Activated CD4-positive, alpha-beta T cell treated with anti-CD3 and anti-CD28 coated beads for 24 hours (primary cell): Measurements from ENCODE around the gene CACNA1C.

Source experiments
- DNase-seq, 2 donors: peaks; one replicate each; pipeline ENCODE4 v3.0.0-alpha.2; 2020; ENCODE audit warnings: low read depth in 2 of 2

CACNA1C gene

GRCh38 chr12:2322554-2323120 lies 269.9 kb downstream of the CACNA1C start:
- no peak for DNase-seq

DNA sequence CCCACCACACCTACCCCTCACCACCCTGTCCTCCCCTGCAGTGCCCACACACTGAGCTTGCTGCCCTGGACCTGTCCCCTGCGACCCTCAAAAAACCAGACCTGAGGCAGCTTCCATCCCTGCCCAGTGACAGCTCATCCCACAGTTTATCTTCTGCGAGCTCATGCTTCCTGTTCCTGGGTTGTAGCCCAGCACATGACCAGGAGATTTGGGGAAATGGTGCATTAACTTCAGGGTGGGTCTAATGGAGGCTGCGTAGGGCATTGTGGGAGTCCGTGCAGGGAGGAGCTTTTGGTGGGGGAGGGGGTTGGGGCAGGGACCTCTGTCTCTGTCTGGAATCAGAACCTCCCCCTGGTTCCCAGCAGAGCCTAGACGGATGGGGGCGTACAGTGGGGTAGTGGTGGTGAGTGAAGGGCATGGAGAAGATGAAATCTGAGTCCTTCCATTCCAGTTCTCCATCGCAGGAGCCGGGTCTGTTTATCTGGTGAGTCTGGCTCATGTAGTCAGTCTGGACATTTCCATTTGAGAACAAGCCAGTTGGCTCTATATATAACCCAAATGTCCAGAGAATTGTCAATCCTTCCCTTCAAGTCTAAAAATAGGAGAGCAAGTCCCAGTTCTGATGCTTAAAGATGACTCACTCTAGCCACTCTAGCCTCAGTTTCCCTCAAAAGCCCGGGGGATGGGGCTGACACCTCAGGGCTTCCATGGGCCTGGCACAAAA lies 270.9 kb downstream of the CACNA1C start:
- DNase-seq = no peak

DNA sequence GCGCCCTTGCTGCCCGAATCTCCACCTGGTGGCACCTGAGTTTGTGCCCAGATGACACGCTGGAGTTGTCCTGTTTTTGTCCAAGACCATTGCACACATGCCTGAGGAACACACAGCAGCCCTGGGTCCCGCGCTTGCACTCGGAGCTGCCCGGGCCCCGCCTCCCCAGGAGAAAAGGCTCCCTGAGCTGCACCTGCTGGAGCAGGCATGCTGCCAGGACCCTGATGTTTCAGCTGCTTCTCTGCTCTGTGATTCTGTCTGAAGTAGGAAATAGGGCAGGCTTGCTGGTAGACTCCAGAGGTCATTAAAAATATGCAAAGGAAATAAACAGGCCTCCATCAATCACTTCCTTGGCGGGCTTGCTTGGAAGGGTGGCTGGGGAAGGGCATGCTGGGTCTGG lies 271.6 kb downstream of the CACNA1C start:
- no peak for DNase-seq

GRCh38 chr12:2325519-2325918 lies 272.7 kb downstream of the CACNA1C start:
- no peak for DNase-seq

DNA sequence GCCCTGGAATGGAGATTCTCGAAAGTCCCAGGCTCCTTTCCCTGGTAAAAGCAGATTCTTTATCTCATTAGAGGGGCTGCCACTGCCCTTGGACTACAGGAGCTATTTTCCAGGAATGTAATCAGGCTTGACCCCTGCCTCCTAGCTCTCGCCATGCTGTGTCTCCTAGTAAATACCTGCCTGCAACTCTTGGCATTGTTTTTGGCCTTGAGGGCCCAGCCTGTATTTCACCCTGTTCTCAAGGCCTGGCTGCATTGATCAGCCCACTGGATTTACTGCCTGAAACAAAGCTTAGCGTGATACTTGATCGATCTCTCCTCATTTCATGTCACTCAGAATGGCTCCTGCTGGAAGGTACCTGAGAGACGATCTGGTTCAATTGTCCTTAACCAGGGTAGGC lies 273.7 kb downstream of the CACNA1C start:
- DNase-seq = no peak

- no peak for DNase-seq
Measured at GRCh38 chr12:2328661-2329060, 275.9 kb downstream of the CACNA1C start.

GRCh38 chr12:2329661-2330210 lies 276.9 kb downstream of the CACNA1C start:
- no peak for DNase-seq

DNA sequence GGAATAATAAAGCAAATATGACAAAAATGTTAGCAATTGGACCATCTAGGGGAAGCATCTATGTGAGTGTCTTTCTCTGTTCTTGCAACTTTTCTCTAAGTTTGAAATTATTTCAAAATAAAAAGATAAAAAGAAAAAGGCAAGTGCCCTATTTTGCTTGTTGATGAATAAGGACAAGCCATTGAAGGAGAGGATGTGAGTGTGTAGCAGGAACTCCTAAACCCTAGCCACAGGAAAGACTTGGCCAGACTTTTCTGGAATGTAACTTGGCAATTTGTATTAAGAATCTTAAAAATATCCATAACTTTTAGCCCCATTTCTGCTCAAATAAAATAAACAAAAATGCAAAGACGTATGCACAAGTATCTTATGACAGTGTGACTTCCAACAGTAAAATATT lies 279.4 kb downstream of the CACNA1C start:
- no peak for DNase-seq

DNA sequence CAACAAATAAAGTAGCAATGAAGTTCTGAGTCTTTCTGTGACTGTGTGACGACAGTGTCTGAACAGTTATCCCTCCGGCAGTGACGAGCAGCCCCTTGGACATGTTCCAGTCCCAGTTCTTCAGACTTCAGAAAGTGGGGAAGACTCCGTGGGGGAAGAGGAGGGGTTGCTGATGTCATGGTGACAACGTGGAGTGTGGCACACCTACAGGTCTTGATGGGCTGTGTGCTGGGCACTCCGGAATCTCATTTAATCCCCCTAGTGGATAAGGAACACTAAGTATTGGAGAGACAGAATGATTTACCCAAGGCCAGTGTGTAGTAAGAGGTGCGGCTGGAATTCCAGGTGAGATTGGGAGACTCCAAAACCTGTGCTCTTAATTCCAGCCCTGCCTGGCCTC lies 280.2 kb downstream of the CACNA1C start:
- DNase-seq = no peak

GRCh38 chr12:2333491-2334195 lies 280.9 kb downstream of the CACNA1C start:
- DNase-seq = no peak

- DNase-seq = no peak
Measured at GRCh38 chr12:2334271-2334670, 281.5 kb downstream of the CACNA1C start.

- DNase-seq = no peak
Measured at GRCh38 chr12:2334689-2335088, 281.9 kb downstream of the CACNA1C start.

DNA sequence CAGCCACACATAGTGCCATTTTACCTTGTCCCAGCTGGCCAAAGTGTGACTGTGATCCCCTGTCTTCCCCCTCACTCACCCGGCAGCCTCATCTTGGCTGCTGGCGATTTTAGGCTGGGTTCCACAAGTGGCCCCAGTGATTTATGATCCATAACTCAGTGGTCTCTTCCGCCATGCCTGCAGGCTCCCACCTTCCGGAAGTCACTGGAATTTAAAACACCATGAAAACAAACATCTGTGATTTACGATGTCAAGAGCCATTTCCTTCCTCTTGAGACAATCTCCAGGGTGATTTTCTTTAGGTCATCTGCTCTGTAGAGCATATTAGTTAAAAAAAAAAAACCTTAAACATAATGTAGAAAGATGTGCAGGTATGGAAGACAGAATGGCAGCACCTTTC lies 282.3 kb downstream of the CACNA1C start:
- DNase-seq = no peak

DNA sequence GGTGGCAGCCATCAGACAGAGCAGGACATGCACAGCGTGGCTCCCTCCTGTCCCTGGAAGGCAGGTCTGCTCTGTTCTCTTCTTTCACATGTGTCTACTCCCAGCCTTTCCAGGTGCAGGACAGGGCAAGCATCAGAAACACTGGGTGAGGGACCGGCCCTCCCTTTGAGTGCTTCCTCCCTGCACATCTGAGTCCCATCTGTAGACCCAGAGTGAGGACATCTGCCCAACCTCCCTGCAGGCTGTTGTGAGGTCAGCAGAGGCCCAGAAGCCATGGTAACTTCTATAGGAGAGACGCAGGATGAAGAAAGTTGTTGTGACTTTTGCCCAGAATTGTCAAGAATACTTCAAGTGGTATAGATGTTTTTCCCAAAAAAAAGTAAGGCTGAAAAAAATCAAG lies 282.7 kb downstream of the CACNA1C start:
- no peak for DNase-seq

- DNase-seq = no peak
Measured at GRCh38 chr12:2335916-2336315, 283.1 kb downstream of the CACNA1C start.

DNA sequence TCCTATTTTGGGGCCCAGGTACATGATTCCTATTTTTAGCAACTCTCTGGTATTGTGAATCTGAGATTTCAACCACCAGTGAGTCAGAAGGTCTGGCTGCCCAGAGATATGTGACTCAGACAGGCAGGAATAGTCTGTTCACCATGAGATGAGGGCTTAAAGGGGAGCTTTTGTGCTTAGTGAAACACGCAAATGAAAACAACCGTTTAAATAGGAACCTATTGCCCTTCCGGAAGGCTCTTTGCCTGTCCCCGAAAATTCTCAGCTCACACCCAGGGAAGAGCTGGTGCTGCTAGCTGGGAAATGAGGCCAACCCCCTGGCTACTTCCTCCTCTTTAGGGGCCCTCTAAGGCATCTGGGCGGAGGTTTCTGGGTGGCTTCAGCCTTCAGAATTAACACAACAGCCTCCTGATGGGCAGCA lies 283.6 kb downstream of the CACNA1C start:
- no peak for DNase-seq

DNA sequence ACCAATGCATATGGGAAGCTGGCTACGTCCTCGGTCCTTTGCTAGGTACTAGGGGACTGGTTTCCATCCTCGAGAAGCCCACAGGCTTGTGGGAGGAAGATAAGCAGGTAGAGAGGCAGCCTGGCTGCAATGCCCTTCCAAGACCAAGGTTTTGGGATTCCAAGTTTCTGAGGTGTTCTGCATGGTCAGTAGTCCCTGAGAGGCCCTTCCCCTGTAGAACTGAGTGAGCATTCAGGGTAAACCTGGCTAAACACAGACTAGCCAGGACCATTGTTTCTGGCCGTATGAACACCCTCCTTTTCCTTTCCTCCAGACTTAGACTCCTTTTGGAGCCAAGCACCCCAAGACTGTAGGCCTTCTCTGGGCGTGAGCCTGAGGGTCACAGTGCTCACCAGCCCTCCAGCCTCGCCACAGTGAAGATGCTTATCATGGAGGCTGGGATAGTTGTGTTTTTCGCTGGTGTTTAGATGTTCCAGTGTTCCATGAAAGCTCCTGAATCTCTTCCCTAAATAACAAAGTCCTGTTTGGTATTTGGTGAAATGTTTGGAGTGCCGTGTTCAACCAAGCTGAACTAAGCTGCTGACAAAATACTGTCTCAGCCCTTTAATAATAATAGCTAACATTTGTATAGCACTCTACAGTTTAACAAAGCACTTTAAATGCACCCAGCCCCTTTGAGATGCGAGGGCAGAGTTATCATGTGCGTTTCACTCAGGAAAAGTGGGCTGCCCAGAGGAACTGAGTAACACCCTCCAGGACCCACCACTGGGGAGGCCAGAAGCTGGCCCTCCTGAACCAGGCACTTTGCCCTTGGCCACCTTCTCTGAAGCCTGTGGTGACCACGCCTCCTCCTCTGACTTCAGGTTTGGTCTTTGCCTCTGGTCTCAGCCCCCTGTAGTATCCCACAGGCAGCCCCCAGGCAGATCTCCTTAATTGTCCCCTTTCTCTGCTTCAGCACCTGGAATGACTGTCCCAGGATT lies 284.5 kb downstream of the CACNA1C start:
- DNase-seq = no peak

- DNase-seq = no peak
Measured at GRCh38 chr12:2338381-2338780, 285.6 kb downstream of the CACNA1C start.

DNA sequence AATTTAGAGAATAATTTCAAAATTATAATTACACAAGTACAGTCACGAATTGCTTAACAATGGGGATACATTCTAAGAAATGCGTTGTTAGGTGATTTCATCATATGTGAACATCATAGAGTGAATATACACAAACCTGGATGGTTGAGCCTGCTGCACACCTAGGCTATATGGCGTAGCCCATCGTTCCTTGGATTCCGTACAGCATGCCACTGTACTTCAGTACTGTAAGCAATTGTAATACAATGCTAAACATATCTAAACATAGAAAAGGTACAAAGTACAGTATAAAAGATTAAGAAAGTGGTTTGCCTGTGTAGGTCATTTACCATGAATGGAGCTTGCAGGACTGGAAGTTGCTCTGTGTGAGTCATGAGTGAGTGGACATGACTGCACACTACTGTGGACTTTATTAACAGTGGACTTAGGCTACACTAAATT lies 286.2 kb downstream of the CACNA1C start:
- DNase-seq = no peak

DNA sequence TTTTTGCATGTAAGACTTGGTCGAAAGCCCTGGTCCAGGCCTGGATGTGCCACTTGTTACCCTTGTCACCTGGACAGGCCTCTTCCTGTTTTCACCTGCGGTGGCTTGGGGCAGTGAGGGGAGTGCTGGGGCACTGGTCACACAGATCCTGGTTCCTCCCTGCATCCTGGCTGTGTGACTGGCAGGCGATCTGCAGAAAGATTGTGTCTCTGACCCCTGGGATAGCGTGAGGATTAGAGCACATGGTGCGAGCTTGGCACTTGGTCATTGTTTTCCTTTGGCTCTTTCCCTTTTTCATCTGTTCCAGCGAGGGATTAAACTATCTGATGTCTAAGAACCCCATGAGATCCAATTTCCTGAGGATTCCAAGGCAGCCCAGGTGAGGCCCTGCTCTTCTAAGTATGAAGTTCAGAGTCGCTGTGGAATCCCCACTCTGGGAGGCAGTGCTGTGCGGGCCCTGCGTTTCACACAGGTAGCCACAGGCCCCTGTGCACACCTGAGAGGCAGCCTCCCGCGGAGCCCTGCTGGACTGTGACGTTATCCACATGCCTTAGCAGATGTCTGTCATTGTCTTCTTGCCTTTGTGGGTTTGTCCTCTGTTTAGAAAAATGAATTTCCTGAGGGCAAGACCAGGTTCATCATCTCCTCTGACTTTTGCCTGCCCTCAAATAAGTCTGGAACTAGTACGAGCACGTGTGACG lies 288.4 kb downstream of the CACNA1C start:
- DNase-seq = no peak

- DNase-seq = no peak
Measured at GRCh38 chr12:2341871-2342270, 289.1 kb downstream of the CACNA1C start.
